ENCODE results near the gene FAM174A. TPM values are rescaled to one million over a fixed set of nuclear protein-coding genes. Genes with fewer than 3 reads are reported as not detected.
A peak's percentile ranks its signal among the peaks of the same experiment; 100 is the strongest.
"Not testable (repeated sequence)": the region's sequence is repeated elsewhere in the genome, so short reads cannot be mapped to it uniquely, and the experiment has no call there.

FAM174A gene
- total RNA-seq, 1 donor from 2014 or later: 20.9 TPM

DNA sequence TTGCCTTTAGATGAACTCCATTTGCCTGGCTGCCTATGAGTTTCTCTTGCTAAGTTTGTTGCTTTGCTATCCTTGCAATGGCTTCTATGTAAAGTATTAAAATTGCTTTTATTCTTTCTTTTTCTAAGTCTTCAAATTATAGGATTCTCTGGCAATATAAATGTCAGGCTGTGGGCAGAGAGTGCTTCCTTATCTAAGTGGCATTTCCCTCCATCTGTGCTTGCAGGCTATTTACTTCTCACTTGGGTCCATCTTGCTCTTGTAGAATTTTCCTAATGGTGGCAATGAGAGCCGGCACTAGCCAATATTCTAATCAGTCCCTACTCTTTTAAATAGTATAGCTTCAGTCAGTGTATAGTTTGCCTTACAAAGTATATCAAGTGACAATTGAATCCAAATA lies 63.3 kb downstream of the FAM174A start:
- H3K27ac ChIP-seq (ENCODE audit: low read depth, low read length): no peak overlapping the region
- H3K9me3 ChIP-seq (ENCODE audit: control insufficient read depth in 3 of 3, low read length in 3 of 3): no peaks in the 10 kb centered on the region
- H3K4me1 ChIP-seq (ENCODE audit: control insufficient read depth in 3 of 3, insufficient read depth in 3 of 3, low read length in 3 of 3): peaks cover 0 to 9% (median 5%) of the 10 kb centered on the region in 3 donors
- no peaks in the 10 kb centered on the region for H3K27me3 ChIP-seq (ENCODE audit: control insufficient read depth in 3 of 3, insufficient read depth in 3 of 3, low read length in 3 of 3)
- no peak overlapping the region for H3K9ac ChIP-seq (ENCODE audit: low read depth in 1 of 3, low read length in 3 of 3)
- H3K36me3 ChIP-seq (ENCODE audit: control insufficient read depth in 3 of 3, insufficient read depth in 3 of 3, low read length in 3 of 3): no peaks in the 10 kb centered on the region
- H3K4me3 ChIP-seq (ENCODE audit: low read length in 3 of 3): no peak overlapping the region

DNA sequence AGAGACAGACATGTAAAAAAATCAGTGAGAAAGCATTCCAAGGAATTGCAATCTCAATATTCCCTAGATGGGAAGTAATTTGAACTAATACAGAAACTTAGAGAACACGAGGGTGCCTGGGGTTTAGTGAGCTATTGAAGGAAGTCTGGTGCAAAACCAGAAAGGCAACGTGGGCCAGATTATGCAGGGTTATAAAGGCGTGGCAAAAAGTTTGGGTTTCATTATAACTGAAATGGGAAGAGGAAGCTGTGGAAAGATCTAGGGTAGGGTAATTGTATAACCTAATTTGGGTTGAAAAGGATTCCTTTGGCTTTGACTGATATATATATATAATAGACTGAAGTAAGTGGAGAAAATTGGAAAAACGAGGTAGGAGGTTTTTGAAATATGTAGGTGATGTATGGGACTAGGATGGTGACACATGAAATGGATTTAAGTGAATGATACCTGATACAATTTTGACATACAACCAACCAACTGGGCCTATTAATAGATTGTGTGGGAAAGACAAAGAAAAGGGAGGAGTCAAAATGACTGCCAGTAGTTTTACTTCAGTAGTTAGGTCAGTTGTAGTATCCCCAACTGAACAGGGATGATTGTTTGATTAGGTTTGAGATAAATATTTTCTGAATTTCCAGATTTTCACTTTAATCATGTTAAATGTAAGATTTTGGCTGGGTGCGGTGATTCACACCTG lies 65.3 kb downstream of the FAM174A start:
- Histone ChIP-seq H3K9me3 (ENCODE audit: control insufficient read depth in 3 of 3, low read length in 3 of 3) (no peaks in the 10 kb centered on the region), H3K36me3 (ENCODE audit: control insufficient read depth in 3 of 3, insufficient read depth in 3 of 3, low read length in 3 of 3) (no peaks in the 10 kb centered on the region), H3K27ac (ENCODE audit: low read depth, low read length) (no peak overlapping the region), H3K27me3 (ENCODE audit: control insufficient read depth in 3 of 3, insufficient read depth in 3 of 3, low read length in 3 of 3) (no peaks in the 10 kb centered on the region), H3K9ac (ENCODE audit: low read depth in 1 of 3, low read length in 3 of 3) (no peak overlapping the region), H3K4me1 (ENCODE audit: control insufficient read depth in 3 of 3, insufficient read depth in 3 of 3, low read length in 3 of 3) (no peaks in the 10 kb centered on the region), H3K4me3 (ENCODE audit: low read length in 3 of 3) (no peak overlapping the region)

DNA sequence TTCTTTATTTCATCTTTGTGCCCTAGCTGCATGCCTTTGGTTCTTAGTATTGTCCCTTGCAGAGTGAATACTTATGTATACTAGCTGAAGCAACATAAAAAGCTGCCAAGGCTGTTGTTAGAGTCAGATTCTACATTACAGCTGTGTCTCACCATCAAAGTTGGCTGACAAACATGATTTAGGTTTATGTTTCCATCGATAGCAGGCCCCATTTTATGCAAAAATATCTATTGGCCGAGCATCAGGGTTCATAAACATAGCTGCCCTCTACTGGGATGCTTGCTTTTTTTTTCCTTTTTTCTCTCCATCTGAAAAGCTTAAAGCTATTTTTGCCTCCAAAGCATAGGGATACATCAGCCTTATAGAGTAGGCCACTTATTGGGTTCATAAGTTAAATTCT lies 68.0 kb downstream of the FAM174A start:
- Histone ChIP-seq H3K4me1 (ENCODE audit: control insufficient read depth in 3 of 3, insufficient read depth in 3 of 3, low read length in 3 of 3) (no peaks in the 10 kb centered on the region), H3K9ac (ENCODE audit: low read depth in 1 of 3, low read length in 3 of 3) (no peak overlapping the region), H3K9me3 (ENCODE audit: control insufficient read depth in 3 of 3, low read length in 3 of 3) (no peaks in the 10 kb centered on the region), H3K4me3 (ENCODE audit: low read length in 3 of 3) (no peak overlapping the region), H3K27ac (ENCODE audit: low read depth, low read length) (no peak overlapping the region), H3K27me3 (ENCODE audit: control insufficient read depth in 3 of 3, insufficient read depth in 3 of 3, low read length in 3 of 3) (no peaks in the 10 kb centered on the region), H3K36me3 (ENCODE audit: control insufficient read depth in 3 of 3, insufficient read depth in 3 of 3, low read length in 3 of 3) (no peaks in the 10 kb centered on the region)

DNA sequence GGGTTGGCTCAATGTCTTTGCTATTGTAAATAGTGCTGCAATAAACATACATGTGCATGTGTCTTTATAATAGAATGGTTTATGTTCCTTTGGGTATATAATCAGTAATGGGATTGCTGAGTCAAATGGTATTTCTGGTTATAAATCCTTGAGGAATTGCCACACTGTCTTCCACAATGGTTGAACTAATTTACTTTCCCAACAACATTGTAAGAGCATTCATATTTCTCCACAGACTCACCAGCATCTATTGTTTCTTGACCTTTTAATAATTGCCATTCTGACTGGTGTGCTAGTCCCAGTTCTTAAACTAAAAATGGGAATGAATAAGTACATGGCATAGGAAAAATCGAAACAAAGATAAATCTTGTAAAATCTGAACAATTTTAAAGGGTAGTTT lies 68.8 kb downstream of the FAM174A start:
- not testable (repeated sequence) for H3K4me1 ChIP-seq (ENCODE audit: control insufficient read depth in 3 of 3, insufficient read depth in 3 of 3, low read length in 3 of 3); H3K9me3 ChIP-seq (ENCODE audit: control insufficient read depth in 3 of 3, low read length in 3 of 3); H3K27ac ChIP-seq (ENCODE audit: low read depth, low read length); H3K36me3 ChIP-seq (ENCODE audit: control insufficient read depth in 3 of 3, insufficient read depth in 3 of 3, low read length in 3 of 3); H3K4me3 ChIP-seq (ENCODE audit: low read length in 3 of 3); H3K27me3 ChIP-seq (ENCODE audit: control insufficient read depth in 3 of 3, insufficient read depth in 3 of 3, low read length in 3 of 3); H3K9ac ChIP-seq (ENCODE audit: low read depth in 1 of 3, low read length in 3 of 3)

DNA sequence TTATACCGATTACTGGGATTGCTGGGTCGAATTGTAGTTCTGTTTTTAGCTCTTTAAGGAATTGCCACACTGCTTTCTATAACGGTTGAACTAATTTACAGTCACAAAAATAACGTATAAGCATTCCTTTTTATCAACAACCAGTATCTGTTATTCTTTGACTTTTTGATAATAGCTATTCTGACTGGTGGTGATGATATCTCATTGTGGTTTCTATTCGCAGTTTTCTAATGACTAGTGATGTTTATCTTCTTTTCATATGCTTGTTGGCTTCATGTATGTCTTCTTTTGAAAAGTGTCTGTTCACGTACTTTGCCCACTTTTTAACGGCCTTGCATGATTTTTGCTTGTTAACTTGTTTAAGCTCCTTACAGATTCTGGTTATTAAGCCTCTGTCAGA lies 74.4 kb downstream of the FAM174A start:
- no peaks in the 10 kb centered on the region for H3K4me1 ChIP-seq (ENCODE audit: control insufficient read depth in 3 of 3, insufficient read depth in 3 of 3, low read length in 3 of 3)
- H3K9me3 ChIP-seq (ENCODE audit: control insufficient read depth in 3 of 3, low read length in 3 of 3): no peaks in the 10 kb centered on the region
- no peak overlapping the region for H3K9ac ChIP-seq (ENCODE audit: low read depth in 1 of 3, low read length in 3 of 3)
- no peaks in the 10 kb centered on the region for H3K27me3 ChIP-seq (ENCODE audit: control insufficient read depth in 3 of 3, insufficient read depth in 3 of 3, low read length in 3 of 3)
- H3K4me3 ChIP-seq (ENCODE audit: low read length in 3 of 3): no peak overlapping the region
- H3K27ac ChIP-seq (ENCODE audit: low read depth, low read length): no peak overlapping the region
- no peaks in the 10 kb centered on the region for H3K36me3 ChIP-seq (ENCODE audit: control insufficient read depth in 3 of 3, insufficient read depth in 3 of 3, low read length in 3 of 3)

DNA sequence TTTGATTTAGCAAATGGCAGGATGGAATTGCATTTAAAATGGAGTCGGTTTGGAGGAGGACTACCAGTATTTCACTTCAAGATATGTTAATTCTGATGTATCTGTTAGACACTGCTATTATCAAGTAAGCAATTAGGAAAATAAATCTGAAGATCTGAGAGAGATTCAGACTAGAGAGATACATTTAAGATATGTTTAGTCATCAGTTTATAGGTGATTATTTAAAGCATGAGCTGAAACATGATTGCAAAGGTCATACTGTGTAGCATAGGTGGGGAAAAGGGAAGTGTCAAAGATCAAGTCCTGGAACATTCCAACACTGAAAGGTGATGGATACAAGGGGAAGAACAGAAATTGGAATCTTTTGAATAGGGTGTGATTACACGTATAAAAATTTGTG lies 79.1 kb downstream of the FAM174A start:
- H3K27me3 ChIP-seq (ENCODE audit: control insufficient read depth in 3 of 3, insufficient read depth in 3 of 3, low read length in 3 of 3): no peaks in the 10 kb centered on the region
- H3K4me3 ChIP-seq (ENCODE audit: low read length in 3 of 3): no peak overlapping the region
- H3K36me3 ChIP-seq (ENCODE audit: control insufficient read depth in 3 of 3, insufficient read depth in 3 of 3, low read length in 3 of 3): no peaks in the 10 kb centered on the region
- no peaks in the 10 kb centered on the region for H3K4me1 ChIP-seq (ENCODE audit: control insufficient read depth in 3 of 3, insufficient read depth in 3 of 3, low read length in 3 of 3)
- H3K9me3 ChIP-seq (ENCODE audit: control insufficient read depth in 3 of 3, low read length in 3 of 3): no peaks in the 10 kb centered on the region
- H3K9ac ChIP-seq (ENCODE audit: low read depth in 1 of 3, low read length in 3 of 3): no peak overlapping the region
- no peak overlapping the region for H3K27ac ChIP-seq (ENCODE audit: low read depth, low read length)

DNA sequence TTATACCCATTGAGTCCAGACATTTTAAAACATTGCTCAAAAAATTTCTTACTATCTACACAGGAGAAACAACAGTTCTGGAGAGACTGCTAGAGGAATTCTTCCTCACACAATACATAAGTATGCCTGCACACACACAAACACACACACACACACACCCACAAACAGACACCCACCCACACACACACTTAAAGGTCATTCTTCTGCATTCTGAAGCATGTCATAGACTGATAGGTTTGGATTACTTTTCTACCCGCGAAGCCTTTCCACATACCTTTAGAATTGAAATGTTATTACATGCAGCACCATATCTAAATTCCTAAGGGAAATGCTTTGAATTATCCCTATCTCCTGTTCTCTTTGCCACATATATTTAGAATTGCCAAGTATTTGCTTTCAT lies 80.2 kb downstream of the FAM174A start:
- Histone ChIP-seq H3K9me3 (ENCODE audit: control insufficient read depth in 3 of 3, low read length in 3 of 3) (no peaks in the 10 kb centered on the region), H3K4me1 (ENCODE audit: control insufficient read depth in 3 of 3, insufficient read depth in 3 of 3, low read length in 3 of 3) (no peaks in the 10 kb centered on the region), H3K4me3 (ENCODE audit: low read length in 3 of 3) (no peak overlapping the region), H3K9ac (ENCODE audit: low read depth in 1 of 3, low read length in 3 of 3) (no peak overlapping the region), H3K27ac (ENCODE audit: low read depth, low read length) (no peak overlapping the region), H3K27me3 (ENCODE audit: control insufficient read depth in 3 of 3, insufficient read depth in 3 of 3, low read length in 3 of 3) (no peaks in the 10 kb centered on the region), H3K36me3 (ENCODE audit: control insufficient read depth in 3 of 3, insufficient read depth in 3 of 3, low read length in 3 of 3) (no peaks in the 10 kb centered on the region)

DNA sequence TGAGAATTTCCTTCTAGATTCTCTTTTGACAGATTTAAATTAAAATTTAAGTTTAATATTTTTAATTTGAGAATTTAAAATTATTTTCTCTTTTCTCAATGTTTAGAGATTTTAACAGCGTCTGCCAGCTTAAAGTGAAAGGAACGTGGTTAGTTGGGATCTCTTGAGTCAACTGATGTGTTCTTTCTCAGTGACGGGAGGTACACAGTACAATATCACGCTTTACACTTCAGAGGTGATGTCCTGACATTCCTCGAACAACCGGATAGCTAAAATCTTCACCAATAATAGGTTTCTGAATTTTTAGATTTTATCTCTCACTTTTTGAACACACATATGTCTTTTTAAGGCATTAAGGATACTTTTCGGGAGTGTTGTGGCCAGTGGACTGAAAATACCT lies 81.1 kb downstream of the FAM174A start:
- Histone ChIP-seq H3K9ac (ENCODE audit: low read depth in 1 of 3, low read length in 3 of 3) (no peak overlapping the region), H3K36me3 (ENCODE audit: control insufficient read depth in 3 of 3, insufficient read depth in 3 of 3, low read length in 3 of 3) (no peaks in the 10 kb centered on the region)

DNA sequence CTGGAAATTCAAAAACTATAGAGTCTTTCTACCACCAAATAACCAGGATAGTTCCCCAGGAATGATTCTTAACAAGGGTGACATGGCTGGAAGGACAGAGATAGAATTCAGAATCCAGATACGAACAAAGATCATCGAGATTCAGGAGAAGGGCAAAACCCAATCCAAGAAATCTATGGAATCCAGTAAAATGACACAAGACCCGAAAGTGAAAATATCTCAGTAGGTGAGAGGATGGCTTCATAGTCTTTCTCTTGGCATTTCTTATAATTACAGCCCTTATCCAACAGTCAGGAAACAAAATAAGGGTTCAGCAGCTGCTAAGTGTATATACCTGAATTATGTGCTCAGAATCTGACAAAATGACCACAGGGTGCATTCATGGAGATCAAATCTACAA lies 81.8 kb downstream of the FAM174A start:
- Histone ChIP-seq H3K4me3 (ENCODE audit: low read length in 3 of 3) (no peak overlapping the region), H3K27me3 (ENCODE audit: control insufficient read depth in 3 of 3, insufficient read depth in 3 of 3, low read length in 3 of 3) (no peaks in the 10 kb centered on the region), H3K9ac (ENCODE audit: low read depth in 1 of 3, low read length in 3 of 3) (no peak overlapping the region), H3K4me1 (ENCODE audit: control insufficient read depth in 3 of 3, insufficient read depth in 3 of 3, low read length in 3 of 3) (no peaks in the 10 kb centered on the region), H3K27ac (ENCODE audit: low read depth, low read length) (no peak overlapping the region), H3K36me3 (ENCODE audit: control insufficient read depth in 3 of 3, insufficient read depth in 3 of 3, low read length in 3 of 3) (no peaks in the 10 kb centered on the region), H3K9me3 (ENCODE audit: control insufficient read depth in 3 of 3, low read length in 3 of 3) (no peaks in the 10 kb centered on the region)

More for the DNA sequence above, 81.1 kb downstream of the FAM174A start:
- no peaks in the 10 kb centered on the region for H3K27me3 ChIP-seq (ENCODE audit: control insufficient read depth in 3 of 3, insufficient read depth in 3 of 3, low read length in 3 of 3)
- H3K9me3 ChIP-seq (ENCODE audit: control insufficient read depth in 3 of 3, low read length in 3 of 3): no peaks in the 10 kb centered on the region
- H3K4me1 ChIP-seq (ENCODE audit: control insufficient read depth in 3 of 3, insufficient read depth in 3 of 3, low read length in 3 of 3): no peaks in the 10 kb centered on the region
- no peak overlapping the region for H3K4me3 ChIP-seq (ENCODE audit: low read length in 3 of 3)
- no peak overlapping the region for H3K27ac ChIP-seq (ENCODE audit: low read depth, low read length)

DNA sequence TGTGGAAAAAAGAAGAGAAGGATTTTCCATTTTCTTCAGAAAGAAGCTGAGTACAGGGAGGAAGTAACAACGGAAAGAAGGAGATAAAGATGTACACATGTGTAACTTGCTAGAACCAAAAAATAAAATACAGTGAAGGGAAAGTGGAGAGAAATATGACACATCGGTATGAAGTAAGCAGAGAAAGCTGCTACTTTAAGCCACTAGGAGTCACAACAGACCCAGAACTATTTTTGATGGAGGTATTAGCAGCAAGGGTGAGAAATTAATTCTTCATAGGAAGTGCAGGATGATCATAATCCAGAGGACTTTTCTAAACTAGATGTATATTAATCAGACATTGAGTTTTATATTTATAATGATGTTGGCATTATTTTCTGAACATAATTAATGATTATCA lies 88.5 kb downstream of the FAM174A start:
- Histone ChIP-seq H3K27ac (ENCODE audit: low read depth, low read length) (no peak overlapping the region), H3K4me1 (ENCODE audit: control insufficient read depth in 3 of 3, insufficient read depth in 3 of 3, low read length in 3 of 3) (no peaks in the 10 kb centered on the region), H3K4me3 (ENCODE audit: low read length in 3 of 3) (no peak overlapping the region), H3K36me3 (ENCODE audit: control insufficient read depth in 3 of 3, insufficient read depth in 3 of 3, low read length in 3 of 3) (no peaks in the 10 kb centered on the region), H3K9me3 (ENCODE audit: control insufficient read depth in 3 of 3, low read length in 3 of 3) (no peaks in the 10 kb centered on the region), H3K27me3 (ENCODE audit: control insufficient read depth in 3 of 3, insufficient read depth in 3 of 3, low read length in 3 of 3) (no peaks in the 10 kb centered on the region), H3K9ac (ENCODE audit: low read depth in 1 of 3, low read length in 3 of 3) (peak overlapping the region in 1 of 3 donors; percentile 7)

Measured in skeletal muscle tissue (tissue), 4 donors.